H9 (cell line): ENCODE results near the gene ANKRD55. TPM values are rescaled to one million over a fixed set of nuclear protein-coding genes. Genes with fewer than 3 reads are reported as not detected.

Source experiments
- DNase-seq: peaks from one replicate; pipeline ENCODE4 v3.0.0-alpha.2; 2017
- H2AFZ ChIP-seq: one replicate; pipeline ENCODE4 v1.6.1; 2013; ENCODE audit warnings: mild to moderate bottlenecking, low read length, control low read depth, moderate library complexity
- H2AK5ac ChIP-seq: 2 replicates; pipeline ENCODE4 v1.6.1; 2013; ENCODE audit warnings: low read length, control low read depth, mixed read lengths; ENCODE audit not compliant: insufficient read length
- H2BK120ac ChIP-seq: one replicate; pipeline ENCODE4 v1.6.1; 2013; ENCODE audit warnings: low read depth, mild to moderate bottlenecking, low read length, control low read depth, inconsistent platforms; ENCODE audit not compliant: poor library complexity, severe bottlenecking
- H2BK12ac ChIP-seq: 2 replicates; pipeline ENCODE4 v1.6.1; 2013; ENCODE audit warnings: low read length, control low read depth, mixed read lengths, low read depth; ENCODE audit not compliant: insufficient read length
- H2BK15ac ChIP-seq: 2 replicates; pipeline ENCODE4 v1.6.1; 2013; ENCODE audit warnings: low read depth, low read length, control low read depth
- H2BK20ac ChIP-seq: one replicate; pipeline ENCODE4 v1.6.1; 2013; ENCODE audit warnings: low read depth, mild to moderate bottlenecking, low read length, control low read depth, inconsistent platforms; ENCODE audit not compliant: poor library complexity, severe bottlenecking
- H2BK5ac ChIP-seq: 2 replicates; pipeline ENCODE4 v1.6.1; 2013; ENCODE audit warnings: low read length, control low read depth, mixed read lengths; ENCODE audit not compliant: insufficient read length
- H3K14ac ChIP-seq: 2 replicates; pipeline ENCODE4 v1.6.1; 2013; ENCODE audit warnings: low read length, control low read depth; ENCODE audit not compliant: insufficient read depth
- H3K18ac ChIP-seq: 2 replicates; pipeline ENCODE4 v1.6.1; 2013; ENCODE audit warnings: low read depth, mild to moderate bottlenecking, mixed read lengths, low read length, control low read depth; ENCODE audit not compliant: insufficient read length
- H3K23ac ChIP-seq: 2 replicates; pipeline ENCODE4 v1.6.1; 2013; ENCODE audit warnings: low read length, control low read depth, mixed read lengths, low read depth; ENCODE audit not compliant: insufficient read length
- H3K23me2 ChIP-seq: 2 replicates; pipeline ENCODE4 v1.6.1; 2013; ENCODE audit warnings: low read depth, mild to moderate bottlenecking, mixed read lengths, low read length, control low read depth; ENCODE audit not compliant: insufficient read length, poor library complexity, severe bottlenecking
- H3K27ac ChIP-seq: 2 replicates; pipeline ENCODE4 v1.5.1; 2013; ENCODE audit warnings: low read length, control low read depth, mixed read lengths, low read depth; ENCODE audit not compliant: insufficient read length
- H3K27me3 ChIP-seq: 2 replicates; pipeline ENCODE4 v1.6.1; 2013; ENCODE audit warnings: low read length, control low read depth, inconsistent platforms; ENCODE audit not compliant: insufficient read depth
- H3K4ac ChIP-seq: 2 replicates; pipeline ENCODE4 v1.6.1; 2013; ENCODE audit warnings: low read depth, mild to moderate bottlenecking, control low read depth, inconsistent platforms, low read length, moderate library complexity
- H3K4me1 ChIP-seq: 2 replicates; pipeline ENCODE4 v1.6.1; 2013; ENCODE audit warnings: low read length, control low read depth, inconsistent platforms; ENCODE audit not compliant: insufficient read depth
- H3K4me2 ChIP-seq: 2 replicates; pipeline ENCODE4 v1.6.1; 2013; ENCODE audit warnings: low read length, control low read depth, mixed read lengths; ENCODE audit not compliant: insufficient read length, insufficient read depth
- H3K56ac ChIP-seq: 2 replicates; pipeline ENCODE4 v1.6.1; 2013; ENCODE audit warnings: low read depth, mild to moderate bottlenecking, mixed read lengths, low read length, control low read depth; ENCODE audit not compliant: insufficient read length
- H3K79me1 ChIP-seq: 2 replicates; pipeline ENCODE4 v1.6.1; 2013; ENCODE audit warnings: low read depth, mild to moderate bottlenecking, moderate library complexity, low read length, control low read depth, inconsistent platforms; ENCODE audit not compliant: insufficient read depth, poor library complexity, severe bottlenecking
- H3K79me2 ChIP-seq: 2 replicates; pipeline ENCODE4 v1.6.1; 2013; ENCODE audit warnings: low read length, control low read depth, inconsistent platforms; ENCODE audit not compliant: insufficient read depth
- H3K9ac ChIP-seq: 2 replicates; pipeline ENCODE4 v1.6.1; 2013; ENCODE audit warnings: low read length, control low read depth, mixed read lengths; ENCODE audit not compliant: insufficient read length; ENCODE audit errors: extremely low read depth
- H3K9me3 ChIP-seq: one replicate; pipeline ENCODE4 v1.6.1; 2013; ENCODE audit warnings: low read depth, low read length, inconsistent platforms; ENCODE audit not compliant: control insufficient read depth
- H3T11ph ChIP-seq: one replicate; pipeline ENCODE4 v1.6.1; 2013; ENCODE audit warnings: mild to moderate bottlenecking, low read length, control low read depth, inconsistent platforms
- H4K20me1 ChIP-seq: one replicate; pipeline ENCODE4 v1.6.1; 2013; ENCODE audit not compliant: control insufficient read depth, insufficient read length, insufficient read depth
- H4K5ac ChIP-seq: 2 replicates; pipeline ENCODE4 v1.6.1; 2013; ENCODE audit warnings: low read depth, mild to moderate bottlenecking, mixed read lengths, low read length, control low read depth; ENCODE audit not compliant: insufficient read length
- H4K8ac ChIP-seq: replicated peaks from 2 replicates; pipeline ENCODE4 v1.6.1; 2013; ENCODE audit warnings: low read length, control low read depth, mixed read lengths, low read depth; ENCODE audit not compliant: insufficient read length
- H4K91ac ChIP-seq: 2 replicates; pipeline ENCODE4 v1.6.1; 2013; ENCODE audit warnings: low read depth, mild to moderate bottlenecking, moderate library complexity, mixed read lengths, low read length, control low read depth; ENCODE audit not compliant: insufficient read length
- H3K27ac Mint-ChIP-seq, 3 experiments: 2 replicates in 2 of 3; 3 replicates in 1 of 3; pipeline ENCODE4 v1.8.0; 2020 to 2021; ENCODE audit warnings: mixed read lengths in 3 of 3, mild to moderate bottlenecking in 1 of 3, moderate library complexity in 1 of 3
- H3K27me3 Mint-ChIP-seq: 2 replicates; pipeline ENCODE4 v1.8.0; 2021; ENCODE audit warnings: low read depth, mild to moderate bottlenecking, moderate library complexity, mixed read lengths
- H3K36me3 Mint-ChIP-seq, 3 experiments: 2 replicates in 2 of 3; 3 replicates in 1 of 3; pipeline ENCODE4 v1.8.0; 2020 to 2021; ENCODE audit warnings: low read depth in 3 of 3, mixed read lengths in 3 of 3; ENCODE audit not compliant: insufficient read depth in 1 of 3
- H3K4me1 Mint-ChIP-seq, 2 experiments: 2 replicates each; pipeline ENCODE4 v1.8.0; 2020; ENCODE audit warnings: mixed read lengths in 2 of 2
- H3K4me3 Mint-ChIP-seq, 2 experiments: 2 replicates in 1 of 2; 3 replicates in 1 of 2; pipeline ENCODE4 v1.8.0; 2020 to 2021; ENCODE audit warnings: mild to moderate bottlenecking in 2 of 2, mixed read lengths in 2 of 2, moderate library complexity in 1 of 2
- H3K9me3 Mint-ChIP-seq, 2 experiments: 2 replicates in 1 of 2; 3 replicates in 1 of 2; pipeline ENCODE4 v1.8.0; 2020; ENCODE audit warnings: mild to moderate bottlenecking in 2 of 2, mixed read lengths in 2 of 2, moderate library complexity in 1 of 2
- CTCF ChIP-seq: fragments of 200-600 bp; sonication (generic); conservative IDR thresholded peaks from 3 replicates; pipeline ENCODE4 v1.8.0; 2021; ENCODE audit warnings: antibody characterized with exemption, mild to moderate bottlenecking
- WGBS: extraction: QIAGEN DNeasy Blood & Tissue Kit; methylation state at CpG from one replicate; pipeline ENCODE4 v1.1.7; 2013; ENCODE audit warnings: missing lambda C conversion rate, low lambda C conversion rate, mixed read lengths; ENCODE audit not compliant: insufficient read length; ENCODE audit errors: extremely low coverage; 5-methylcytosine and 5-hydroxymethylcytosine counted together
- total RNA-seq: library from RNA; stranded (reverse); gene quantifications from 2 replicates; pipeline ENCODE4 v1.2.1, GENCODE V29; 2021

ANKRD55 gene
- total RNA-seq, 1 experiment from 2014 or later: not detected

DNA sequence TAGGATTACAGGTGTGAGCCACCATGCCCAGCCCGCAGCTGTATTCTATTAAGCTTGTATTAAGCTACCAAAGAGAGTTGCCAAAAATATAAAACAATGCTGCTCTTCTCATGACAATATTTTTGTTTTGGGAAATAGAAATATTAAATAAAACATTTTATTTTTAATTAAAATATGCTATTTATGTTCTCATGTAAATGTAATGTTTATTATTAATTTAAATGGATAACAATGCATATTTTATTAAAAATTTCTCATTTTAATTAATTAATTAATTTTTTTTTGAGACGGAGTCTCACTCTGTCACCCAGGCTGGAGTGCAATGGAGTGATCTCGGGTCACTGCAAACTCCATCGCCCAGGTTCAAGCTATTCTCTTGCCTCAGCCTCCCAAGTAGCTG, 117.5 kb downstream of the ANKRD55 start:
- Histone ChIP-seq H3K27ac (no peak overlapping the region), H4K5ac (no peak overlapping the region), H2BK20ac (no peak overlapping the region), H3K4me1 (no peaks in the 10 kb centered on the region), H3K9me3 (no peaks in the 10 kb centered on the region), H3K23ac (no peak overlapping the region), H3K79me2 (no peaks in the 10 kb centered on the region), H3T11ph (no peak overlapping the region), H2BK5ac (no peak overlapping the region), H3K14ac (no peak overlapping the region), H3K79me1 (no peaks in the 10 kb centered on the region), H2BK15ac (no peak overlapping the region), H2AK5ac (no peak overlapping the region), H3K9ac (no peak overlapping the region), H2BK120ac (no peak overlapping the region), H2AFZ (no peak overlapping the region), H3K56ac (no peak overlapping the region), H3K4ac (no peak overlapping the region), H4K20me1 (no peaks in the 10 kb centered on the region), H3K18ac (no peak overlapping the region), H2BK12ac (no peak overlapping the region), H4K8ac (no peak overlapping the region), H3K23me2 (no peaks in the 10 kb centered on the region), H3K4me2 (no peak overlapping the region), H3K27me3 (no peaks in the 10 kb centered on the region), H4K91ac (no peak overlapping the region)
- H3K4me1 Mint-ChIP-seq: no peaks in the 10 kb centered on the region
- H3K4me3 Mint-ChIP-seq: no peak overlapping the region
- TF ChIP-seq CTCF: no peak
- H3K27ac Mint-ChIP-seq: no peak overlapping the region
- no peak for DNase-seq
- H3K36me3 Mint-ChIP-seq: peaks cover 0 to 2% (median 0%) of the 10 kb centered on the region in 3 experiments; a peak in 1 of 7 replicates
- WGBS: no CpG with 5 or more reads among the region's 4 CpGs
- H3K9me3 Mint-ChIP-seq: peaks cover 0 to 2% of the 10 kb centered on the region in 2 experiments; a peak in 2 of 5 replicates
- no peaks in the 10 kb centered on the region for H3K27me3 Mint-ChIP-seq
